Ascending aorta (tissue), 2 donors: ENCODE data around the gene FRAT2. TPM values are rescaled to one million over a fixed set of nuclear protein-coding genes. Genes with fewer than 3 reads are reported as not detected.

Experiments used
- DNase-seq, 2 donors: peaks; one replicate each; pipeline ENCODE4 v3.0.0-alpha.2; 2019; ENCODE audit warnings: low spot score in 2 of 2
- H3K27ac ChIP-seq, 2 donors: fragments of 200-600 bp; sonication (generic); one replicate each; pipeline ENCODE4 v1.5.1; 2016 to 2017; ENCODE audit warnings: mild to moderate bottlenecking in 1 of 2
- H3K27me3 ChIP-seq: fragments of 200-600 bp; sonication (generic); one replicate; pipeline ENCODE4 v1.5.1; 2017
- H3K36me3 ChIP-seq, 2 donors: fragments of 200-600 bp; sonication (generic); one replicate each; pipeline ENCODE4 v1.5.1; 2016
- H3K4me1 ChIP-seq, 2 donors: fragments of 200-600 bp; sonication (generic); one replicate each; pipeline ENCODE4 v1.5.1; 2016 to 2017; ENCODE audit warnings: mild to moderate bottlenecking in 1 of 2
- H3K4me3 ChIP-seq, 2 donors: fragments of 200-600 bp; sonication (generic); one replicate each; pipeline ENCODE4 v1.5.1; 2016 to 2017; ENCODE audit warnings: mild to moderate bottlenecking in 1 of 2
- H3K9me3 ChIP-seq, 2 donors: fragments of 200-600 bp; sonication (generic); one replicate each; pipeline ENCODE4 v1.5.1; 2016
- CTCF ChIP-seq, 3 experiments: fragments of 200-600 bp in 2 of 3; fragments of 450-650 bp in 1 of 3; sonication (generic) in 2 of 3; IDR thresholded peaks; one replicate each; pipeline ENCODE4 v1.5.1; 2016 to 2019; ENCODE audit warnings: antibody characterized with exemption in 3 of 3, mild to moderate bottlenecking in 1 of 3, moderate library complexity in 1 of 3
- intact Hi-C: fragments of 100-400 bp; cut with DNase I; formaldehyde crosslinking; loops from one replicate; pipeline ENCODE4 v1.15.1; 2023
- total RNA-seq: library from RNA; depleted of rRNA; stranded (reverse); fragments of >200 nt; gene quantifications from one replicate; pipeline ENCODE4 v1.1.0, GENCODE V29; 2016

FRAT2 gene
- total RNA-seq, 1 donor from 2014 or later: 32.0 TPM

- no peak overlapping the region for H3K4me3 ChIP-seq
- H3K27ac ChIP-seq: no peak overlapping the region
- H3K9me3 ChIP-seq: no peaks in the 10 kb centered on the region
- intact Hi-C loops: no loop called here
- DNase-seq: no peak
- no peaks in the 10 kb centered on the region for H3K36me3 ChIP-seq
- TF ChIP-seq CTCF (IDR thresholded peaks at IDR 0.05): no peak
- H3K27me3 ChIP-seq: no peaks in the 10 kb centered on the region
- H3K4me1 ChIP-seq: no peaks in the 10 kb centered on the region
These were observed 32.3 kb downstream of the FRAT2 start for GRCh38 chr10:97302088-97302791.

DNA sequence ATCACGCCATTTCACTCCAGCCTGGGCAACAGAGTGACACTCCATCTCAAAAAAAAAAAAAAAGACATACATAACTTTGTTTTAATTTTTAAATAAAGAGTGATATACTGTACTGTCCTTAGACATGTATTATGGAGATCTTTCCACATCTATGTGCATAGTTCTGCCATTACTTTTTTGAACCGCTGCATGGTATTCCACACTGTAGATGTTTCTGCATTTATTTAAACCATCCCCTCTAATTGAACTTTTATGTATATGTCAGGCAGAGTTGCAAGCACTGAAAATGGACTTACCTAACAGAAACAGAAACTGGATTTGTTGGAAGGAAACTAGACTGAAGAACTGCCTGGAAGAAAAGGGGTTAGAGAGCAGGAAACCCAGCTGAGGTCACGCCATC is 33.5 kb downstream of the FRAT2 start:
- TF ChIP-seq CTCF (IDR thresholded peaks at IDR 0.05): no peak
- Histone ChIP-seq H3K36me3 (no peaks in the 10 kb centered on the region), H3K27me3 (no peaks in the 10 kb centered on the region), H3K4me3 (no peak overlapping the region), H3K27ac (no peak overlapping the region), H3K9me3 (no peaks in the 10 kb centered on the region), H3K4me1 (no peaks in the 10 kb centered on the region)
- intact Hi-C loops: no loop called here
- DNase-seq: no peak

DNA sequence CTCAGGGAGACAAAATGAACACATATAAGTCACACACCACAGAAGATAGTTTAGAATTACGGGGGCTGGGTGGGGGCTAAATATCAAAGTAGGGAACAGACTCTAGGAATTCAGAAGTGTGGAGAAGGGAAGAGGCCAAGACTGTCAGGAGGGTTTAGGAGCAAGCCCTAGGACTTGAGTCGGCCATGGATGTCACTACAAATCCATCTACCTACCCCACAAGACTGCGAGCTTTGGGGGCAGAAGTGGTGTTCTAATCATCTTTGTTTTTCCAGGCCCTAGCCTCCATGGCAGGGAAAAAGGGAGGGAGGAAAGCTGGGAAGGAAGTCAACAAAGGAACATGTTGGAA is 36.3 kb downstream of the FRAT2 start:
- no peak for TF ChIP-seq CTCF (IDR thresholded peaks at IDR 0.05)
- no peaks in the 10 kb centered on the region for H3K4me1 ChIP-seq
- no peaks in the 10 kb centered on the region for H3K36me3 ChIP-seq
- DNase-seq: no peak
- H3K27ac ChIP-seq: no peak overlapping the region
- no peaks in the 10 kb centered on the region for H3K9me3 ChIP-seq
- H3K27me3 ChIP-seq: no peaks in the 10 kb centered on the region
- H3K4me3 ChIP-seq: no peak overlapping the region
- intact Hi-C loops: no loop called here

- TF ChIP-seq CTCF (IDR thresholded peaks at IDR 0.05): no peak
- H3K4me1 ChIP-seq: no peaks in the 10 kb centered on the region
- DNase-seq: no peak
- H3K36me3 ChIP-seq: no peaks in the 10 kb centered on the region
- no peak overlapping the region for H3K27ac ChIP-seq
- intact Hi-C loops: no loop called here
- H3K27me3 ChIP-seq: no peaks in the 10 kb centered on the region
- no peak overlapping the region for H3K4me3 ChIP-seq
- H3K9me3 ChIP-seq: no peaks in the 10 kb centered on the region
These were observed 36.8 kb downstream of the FRAT2 start for GRCh38 chr10:97297556-97298222.

- no peak for TF ChIP-seq CTCF (IDR thresholded peaks at IDR 0.05)
- Histone ChIP-seq H3K9me3 (no peaks in the 10 kb centered on the region), H3K4me3 (no peak overlapping the region), H3K27me3 (no peaks in the 10 kb centered on the region), H3K27ac (no peak overlapping the region), H3K4me1 (peaks cover 0 to 7% of the 10 kb centered on the region in 2 donors), H3K36me3 (no peaks in the 10 kb centered on the region)
- no peak for DNase-seq
- intact Hi-C loops: loop anchor here (1.0 to 5.0 kb wide), 7 partner anchors 14 to 839 kb away; partner anchors contain the start of genes FRAT1, FRAT2, LCOR and PGAM1
These were observed 41.7 kb downstream of the FRAT2 start for GRCh38 chr10:97292862-97293198.
